ENCODE data around the gene SLC7A1.

The SLC7A1 gene

GRCh38 chr13:29561918-29562317 lies 33.6 kb downstream of the SLC7A1 start:
- DNase-seq (ENCODE audit: low spot score) = no peak

- no peak for DNase-seq (ENCODE audit: low spot score)
Observed at GRCh38 chr13:29556742-29557141, 38.7 kb downstream of the SLC7A1 start.

GRCh38 chr13:29551214-29551613 lies 44.3 kb downstream of the SLC7A1 start:
- DNase-seq (ENCODE audit: low spot score) = no peak

GRCh38 chr13:29550430-29550988 lies 45.0 kb downstream of the SLC7A1 start:
- no peak for DNase-seq (ENCODE audit: low spot score)

- no peak for DNase-seq (ENCODE audit: low spot score)
Observed at GRCh38 chr13:29548722-29549121, 46.8 kb downstream of the SLC7A1 start.

- no peak for DNase-seq (ENCODE audit: low spot score)
Observed at GRCh38 chr13:29547153-29547552, 48.3 kb downstream of the SLC7A1 start.

- DNase-seq (ENCODE audit: low spot score) = no peak
Observed at GRCh38 chr13:29546662-29547061, 48.8 kb downstream of the SLC7A1 start.

- no peak for DNase-seq (ENCODE audit: low spot score)
Observed at GRCh38 chr13:29545988-29546387, 49.5 kb downstream of the SLC7A1 start.

- DNase-seq (ENCODE audit: low spot score) = no peak
Observed at GRCh38 chr13:29543230-29544215, 52.0 kb downstream of the SLC7A1 start.

GRCh38 chr13:29542381-29542780 lies 53.1 kb downstream of the SLC7A1 start:
- DNase-seq (ENCODE audit: low spot score) = no peak

GRCh38 chr13:29541400-29541799 lies 54.1 kb downstream of the SLC7A1 start:
- no peak for DNase-seq (ENCODE audit: low spot score)

- DNase-seq (ENCODE audit: low spot score) = no peak
Observed at GRCh38 chr13:29540799-29541198, 54.7 kb downstream of the SLC7A1 start.

- DNase-seq (ENCODE audit: low spot score) = no peak
Observed at GRCh38 chr13:29540334-29540733, 55.2 kb downstream of the SLC7A1 start.

- DNase-seq (ENCODE audit: low spot score) = no peak
Observed at GRCh38 chr13:29539856-29540255, 55.6 kb downstream of the SLC7A1 start.

GRCh38 chr13:29538652-29539040 lies 56.8 kb downstream of the SLC7A1 start:
- no peak for DNase-seq (ENCODE audit: low spot score)

GRCh38 chr13:29537736-29538651 lies 57.5 kb downstream of the SLC7A1 start:
- DNase-seq (ENCODE audit: low spot score) = no peak

- DNase-seq (ENCODE audit: low spot score) = no peak
Observed at GRCh38 chr13:29536853-29537252, 58.6 kb downstream of the SLC7A1 start.

GRCh38 chr13:29535663-29536655 lies 59.5 kb downstream of the SLC7A1 start:
- DNase-seq (ENCODE audit: low spot score) = no peak

GRCh38 chr13:29534083-29534482 lies 61.4 kb downstream of the SLC7A1 start:
- DNase-seq (ENCODE audit: low spot score) = no peak

- DNase-seq (ENCODE audit: low spot score) = no peak
Observed at GRCh38 chr13:29532821-29533220, 62.7 kb downstream of the SLC7A1 start.

- no peak for DNase-seq (ENCODE audit: low spot score)
Observed at GRCh38 chr13:29532116-29532515, 63.4 kb downstream of the SLC7A1 start.

Data from iPS-NIHi11 (cell line).